ENCODE measurements around the gene EFHD2.

Gene EFHD2, protein sequence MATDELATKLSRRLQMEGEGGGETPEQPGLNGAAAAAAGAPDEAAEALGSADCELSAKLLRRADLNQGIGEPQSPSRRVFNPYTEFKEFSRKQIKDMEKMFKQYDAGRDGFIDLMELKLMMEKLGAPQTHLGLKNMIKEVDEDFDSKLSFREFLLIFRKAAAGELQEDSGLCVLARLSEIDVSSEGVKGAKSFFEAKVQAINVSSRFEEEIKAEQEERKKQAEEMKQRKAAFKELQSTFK

DNA sequence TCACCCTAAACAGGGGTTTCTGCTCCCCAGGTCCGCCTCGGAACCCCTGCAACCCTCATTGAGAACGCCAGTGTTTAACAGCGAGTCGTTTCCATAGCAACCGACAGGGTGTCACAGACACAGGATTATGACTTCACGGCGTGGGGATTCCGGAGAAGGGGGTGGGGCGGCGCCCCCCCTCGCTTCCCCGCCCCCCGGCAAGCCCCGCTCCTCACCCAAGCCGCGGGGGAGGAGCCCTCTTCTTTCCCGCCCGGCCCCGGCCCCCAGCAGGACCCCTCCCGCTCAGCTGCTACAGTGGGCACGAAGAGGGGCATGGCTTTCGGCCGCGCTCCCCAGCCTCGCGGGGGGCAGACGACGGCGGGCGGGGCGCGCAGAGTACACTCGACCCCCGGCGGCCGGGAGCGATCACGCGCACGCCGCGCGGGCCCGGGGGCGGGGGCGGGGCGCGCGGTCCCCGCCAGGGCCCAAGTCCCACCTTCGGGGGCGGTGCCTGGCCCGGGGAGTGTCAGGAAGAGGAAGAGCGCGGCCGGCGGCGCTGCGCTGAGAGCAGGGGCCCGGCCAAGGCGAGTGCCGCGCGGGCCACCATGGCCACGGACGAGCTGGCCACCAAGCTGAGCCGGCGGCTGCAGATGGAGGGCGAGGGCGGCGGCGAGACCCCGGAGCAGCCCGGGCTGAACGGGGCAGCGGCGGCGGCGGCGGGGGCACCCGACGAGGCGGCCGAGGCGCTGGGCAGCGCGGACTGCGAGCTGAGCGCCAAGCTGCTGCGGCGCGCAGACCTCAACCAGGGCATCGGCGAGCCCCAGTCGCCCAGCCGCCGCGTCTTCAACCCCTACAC lies at the start of gene EFHD2:
TSS of gene EFHD2 (plus strand) at position 501 of the 835 bp plus-strand sequence. CDS start at position 585, 84 bp downstream.
- peak within 1 kb of the TSS; percentile 71 for H3K4me3 ChIP-seq (ENCODE audit: low read depth, low read length)
- DNase-seq (ENCODE audit: low read depth) = peak; percentile 78
- TF ChIP-seq, protein P1, sequence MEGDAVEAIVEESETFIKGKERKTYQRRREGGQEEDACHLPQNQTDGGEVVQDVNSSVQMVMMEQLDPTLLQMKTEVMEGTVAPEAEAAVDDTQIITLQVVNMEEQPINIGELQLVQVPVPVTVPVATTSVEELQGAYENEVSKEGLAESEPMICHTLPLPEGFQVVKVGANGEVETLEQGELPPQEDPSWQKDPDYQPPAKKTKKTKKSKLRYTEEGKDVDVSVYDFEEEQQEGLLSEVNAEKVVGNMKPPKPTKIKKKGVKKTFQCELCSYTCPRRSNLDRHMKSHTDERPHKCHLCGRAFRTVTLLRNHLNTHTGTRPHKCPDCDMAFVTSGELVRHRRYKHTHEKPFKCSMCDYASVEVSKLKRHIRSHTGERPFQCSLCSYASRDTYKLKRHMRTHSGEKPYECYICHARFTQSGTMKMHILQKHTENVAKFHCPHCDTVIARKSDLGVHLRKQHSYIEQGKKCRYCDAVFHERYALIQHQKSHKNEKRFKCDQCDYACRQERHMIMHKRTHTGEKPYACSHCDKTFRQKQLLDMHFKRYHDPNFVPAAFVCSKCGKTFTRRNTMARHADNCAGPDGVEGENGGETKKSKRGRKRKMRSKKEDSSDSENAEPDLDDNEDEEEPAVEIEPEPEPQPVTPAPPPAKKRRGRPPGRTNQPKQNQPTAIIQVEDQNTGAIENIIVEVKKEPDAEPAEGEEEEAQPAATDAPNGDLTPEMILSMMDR (conservative IDR thresholded peaks at IDR 0.05; ENCODE audit: low read depth, low read length) = no peak

DNA sequence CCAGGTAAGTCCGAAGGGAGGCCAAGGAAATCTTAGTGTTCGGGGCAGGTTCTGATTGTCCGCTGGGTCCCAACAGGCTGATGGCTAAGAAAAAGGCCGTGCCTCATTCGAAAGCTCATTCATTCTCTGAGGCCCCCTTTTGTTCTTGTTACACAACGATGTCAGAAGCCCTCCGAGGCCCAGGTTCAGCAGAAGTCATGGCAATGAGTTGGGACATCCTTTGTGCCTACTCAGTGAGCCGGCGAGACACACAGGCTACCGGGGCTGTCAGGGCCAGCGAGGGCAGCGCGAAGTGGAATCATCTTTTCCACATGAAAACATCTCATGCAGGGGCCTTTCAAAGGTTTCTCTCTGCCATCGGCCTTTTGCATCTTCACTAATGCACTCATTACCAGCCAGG lies 49.0 kb upstream of the EFHD2 start:
- TF ChIP-seq, protein P1 (conservative IDR thresholded peaks at IDR 0.05; ENCODE audit: low read depth, low read length) = no peak
- no peak for DNase-seq (ENCODE audit: low read depth)
- no peak overlapping the region for H3K4me3 ChIP-seq (ENCODE audit: low read depth, low read length)

DNA sequence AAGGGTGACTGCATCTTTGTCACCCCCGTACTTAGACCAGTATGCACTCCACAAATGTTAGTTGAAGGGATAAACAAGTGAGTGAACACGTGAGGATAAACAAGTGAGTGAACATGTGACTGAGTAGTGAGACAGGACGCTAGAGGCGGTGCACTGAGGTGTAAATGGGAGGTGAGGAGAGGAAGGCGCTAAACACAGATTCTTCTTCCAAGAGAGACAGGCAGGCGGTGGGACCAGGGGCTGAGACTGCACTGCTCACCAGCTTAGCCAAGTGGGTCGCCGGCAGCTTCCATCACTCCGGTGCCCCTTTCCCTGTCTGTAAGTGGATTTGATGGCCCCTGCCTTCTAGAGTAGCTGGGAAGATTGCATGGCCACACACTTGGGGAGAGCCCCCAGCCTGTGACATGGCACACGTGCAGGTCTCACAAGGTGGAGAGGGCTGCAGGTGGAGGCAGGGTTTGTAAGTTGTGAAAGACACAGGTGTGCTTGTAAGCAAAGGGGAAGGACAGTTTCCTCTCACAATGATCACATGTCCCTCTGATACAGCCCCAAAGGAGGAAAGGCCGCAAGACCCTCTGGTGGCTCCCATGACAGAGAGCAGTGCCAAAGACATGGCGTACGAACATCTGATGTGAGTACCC lies 47.5 kb upstream of the EFHD2 start:
- DNase-seq (ENCODE audit: low read depth) = no peak
- TF ChIP-seq, protein P1 (conservative IDR thresholded peaks at IDR 0.05; ENCODE audit: low read depth, low read length) = no peak
- H3K4me3 ChIP-seq (ENCODE audit: low read depth, low read length) = no peak overlapping the region

DNA sequence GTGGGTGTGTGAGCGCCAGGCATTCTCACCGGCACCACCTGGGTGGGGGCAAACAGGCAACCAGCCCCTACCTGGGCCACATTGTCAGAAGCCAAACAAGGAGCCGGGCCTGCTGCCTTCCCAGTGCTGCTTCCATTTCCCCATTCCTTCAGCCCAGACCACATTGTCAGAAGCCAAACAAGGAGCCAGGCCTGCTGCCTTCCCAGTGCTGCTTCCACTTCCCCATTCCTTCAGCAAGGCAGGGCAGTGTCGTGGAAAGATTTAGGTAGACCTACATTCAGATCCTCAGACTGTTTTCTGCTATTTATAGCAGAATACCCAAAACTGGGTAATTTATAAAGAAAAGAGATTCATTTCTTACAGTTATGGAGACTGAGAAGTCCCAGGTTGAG lies 47.0 kb upstream of the EFHD2 start:
- H3K4me3 ChIP-seq (ENCODE audit: low read depth, low read length) = no peak overlapping the region
- no peak for DNase-seq (ENCODE audit: low read depth)
- TF ChIP-seq, protein P1 (conservative IDR thresholded peaks at IDR 0.05; ENCODE audit: low read depth, low read length) = no peak

DNA sequence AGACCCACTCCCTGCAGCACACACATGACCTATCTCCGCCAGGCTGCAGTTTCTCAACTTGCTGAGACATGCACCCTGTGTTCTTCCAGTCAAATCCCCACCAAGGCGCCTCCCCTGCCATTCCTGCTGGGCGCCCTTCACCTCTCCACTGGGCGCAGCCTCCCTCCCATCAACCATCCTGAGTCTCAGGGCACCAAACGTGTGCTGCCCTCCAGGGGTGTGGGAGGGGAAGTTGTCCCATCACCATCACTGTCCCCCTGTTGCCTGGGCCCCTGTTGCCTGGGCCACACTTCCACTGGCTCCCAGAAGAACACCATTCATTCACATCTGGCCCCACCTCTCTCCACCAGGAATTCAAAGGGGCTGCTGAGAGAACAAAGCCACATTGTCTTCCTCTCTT lies 44.9 kb upstream of the EFHD2 start:
- H3K4me3 ChIP-seq (ENCODE audit: low read depth, low read length) = no peak overlapping the region
- no peak for DNase-seq (ENCODE audit: low read depth)
- TF ChIP-seq, protein P1 (conservative IDR thresholded peaks at IDR 0.05; ENCODE audit: low read depth, low read length) = no peak

DNA sequence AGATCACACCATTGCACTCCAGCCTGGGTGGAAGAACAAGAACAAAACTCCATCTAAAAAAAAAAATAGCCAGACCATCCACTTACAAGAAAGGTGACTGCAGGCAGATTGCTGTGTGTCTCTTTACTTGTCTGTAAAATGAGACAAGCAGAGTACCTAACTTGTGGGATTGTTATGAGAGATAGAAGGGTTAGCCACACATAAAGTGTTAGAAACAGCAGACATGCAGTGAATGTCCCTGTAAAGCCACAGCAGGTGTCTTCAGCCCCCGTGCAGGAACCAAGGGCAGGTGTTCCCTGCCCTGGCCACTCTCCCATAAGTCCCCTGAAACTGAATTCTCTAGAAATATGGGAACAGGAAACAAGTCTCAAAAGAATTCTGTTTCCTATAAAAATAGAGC lies 40.8 kb upstream of the EFHD2 start:
- no peak overlapping the region for H3K4me3 ChIP-seq (ENCODE audit: low read depth, low read length)
- TF ChIP-seq, protein P1 (conservative IDR thresholded peaks at IDR 0.05; ENCODE audit: low read depth, low read length) = no peak
- DNase-seq (ENCODE audit: low read depth) = no peak
